Neutrophil (primary cell): ENCODE results near the gene C6orf58.
"Not testable (repeated sequence)": the region's sequence is repeated elsewhere in the genome, so short reads cannot be mapped to it uniquely, and the experiment has no call there.

Experiments used
- H3K27ac ChIP-seq: fragments of 200-600 bp; sonication (generic); 2 replicates; pipeline ENCODE4 v1.5.1; 2016; ENCODE audit warnings: mild to moderate bottlenecking, moderate library complexity
- H3K27me3 ChIP-seq: fragments of 200-600 bp; sonication (generic); 2 replicates; pipeline ENCODE4 v1.6.0; 2016; ENCODE audit warnings: mild to moderate bottlenecking
- H3K36me3 ChIP-seq: fragments of 200-600 bp; sonication (generic); 2 replicates; pipeline ENCODE4 v1.5.1; 2017
- H3K4me1 ChIP-seq, 2 experiments: fragments of 200-600 bp in 1 of 2; sonication (generic) in 1 of 2; 1 replicate in 1 of 2; 2 replicates in 1 of 2; pipeline versions ENCODE4 v1.5.1 to v1.6.1; 2013 to 2016; ENCODE audit warnings: low read depth in 1 of 2, low read length in 1 of 2, mild to moderate bottlenecking in 1 of 2, moderate library complexity in 1 of 2; ENCODE audit not compliant: control insufficient read depth in 1 of 2, insufficient read depth in 1 of 2
- H3K4me3 ChIP-seq, 2 experiments: fragments of 200-600 bp in 1 of 2; sonication (generic) in 1 of 2; 1 replicate in 1 of 2; 2 replicates in 1 of 2; pipeline ENCODE4 v1.5.1; 2013 to 2016; ENCODE audit warnings: low read depth in 1 of 2, low read length in 1 of 2, mild to moderate bottlenecking in 1 of 2, moderate library complexity in 1 of 2
- H3K9me3 ChIP-seq: fragments of 200-600 bp; sonication (generic); 2 replicates; pipeline ENCODE4 v1.5.1; 2016
- TF ChIP-seq, protein P1 (sequence below): fragments of 200-600 bp; sonication (generic); IDR thresholded peaks from 2 replicates; pipeline ENCODE4 v1.5.1; 2016; ENCODE audit warnings: antibody characterized with exemption

Gene C6orf58

DNA sequence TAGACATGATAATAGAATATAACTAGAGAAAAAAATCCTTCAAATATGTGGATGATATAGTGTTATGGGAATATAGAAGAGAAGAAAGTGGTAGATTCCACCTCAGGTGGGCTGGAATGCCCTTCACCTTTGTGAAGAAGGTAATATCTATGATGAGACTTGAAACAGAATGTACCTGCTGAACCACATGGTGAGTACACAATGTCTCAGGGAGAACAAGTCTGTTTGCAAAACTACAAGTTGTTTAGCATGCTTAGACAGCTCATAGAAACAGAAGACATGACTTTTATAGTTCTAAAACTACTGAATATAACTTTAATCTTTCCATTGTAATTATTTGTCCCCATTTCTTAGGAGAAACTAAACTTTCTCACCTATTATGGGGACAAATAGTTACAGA, 12.2 kb downstream of the C6orf58 start:
- Histone ChIP-seq H3K27ac (no peak overlapping the region), H3K4me1 (no peaks in the 10 kb centered on the region), H3K9me3 (no peaks in the 10 kb centered on the region), H3K36me3 (no peaks in the 10 kb centered on the region), H3K27me3 (no peaks in the 10 kb centered on the region), H3K4me3 (no peak overlapping the region)
- TF ChIP-seq, protein P1, sequence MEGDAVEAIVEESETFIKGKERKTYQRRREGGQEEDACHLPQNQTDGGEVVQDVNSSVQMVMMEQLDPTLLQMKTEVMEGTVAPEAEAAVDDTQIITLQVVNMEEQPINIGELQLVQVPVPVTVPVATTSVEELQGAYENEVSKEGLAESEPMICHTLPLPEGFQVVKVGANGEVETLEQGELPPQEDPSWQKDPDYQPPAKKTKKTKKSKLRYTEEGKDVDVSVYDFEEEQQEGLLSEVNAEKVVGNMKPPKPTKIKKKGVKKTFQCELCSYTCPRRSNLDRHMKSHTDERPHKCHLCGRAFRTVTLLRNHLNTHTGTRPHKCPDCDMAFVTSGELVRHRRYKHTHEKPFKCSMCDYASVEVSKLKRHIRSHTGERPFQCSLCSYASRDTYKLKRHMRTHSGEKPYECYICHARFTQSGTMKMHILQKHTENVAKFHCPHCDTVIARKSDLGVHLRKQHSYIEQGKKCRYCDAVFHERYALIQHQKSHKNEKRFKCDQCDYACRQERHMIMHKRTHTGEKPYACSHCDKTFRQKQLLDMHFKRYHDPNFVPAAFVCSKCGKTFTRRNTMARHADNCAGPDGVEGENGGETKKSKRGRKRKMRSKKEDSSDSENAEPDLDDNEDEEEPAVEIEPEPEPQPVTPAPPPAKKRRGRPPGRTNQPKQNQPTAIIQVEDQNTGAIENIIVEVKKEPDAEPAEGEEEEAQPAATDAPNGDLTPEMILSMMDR: no peak

DNA sequence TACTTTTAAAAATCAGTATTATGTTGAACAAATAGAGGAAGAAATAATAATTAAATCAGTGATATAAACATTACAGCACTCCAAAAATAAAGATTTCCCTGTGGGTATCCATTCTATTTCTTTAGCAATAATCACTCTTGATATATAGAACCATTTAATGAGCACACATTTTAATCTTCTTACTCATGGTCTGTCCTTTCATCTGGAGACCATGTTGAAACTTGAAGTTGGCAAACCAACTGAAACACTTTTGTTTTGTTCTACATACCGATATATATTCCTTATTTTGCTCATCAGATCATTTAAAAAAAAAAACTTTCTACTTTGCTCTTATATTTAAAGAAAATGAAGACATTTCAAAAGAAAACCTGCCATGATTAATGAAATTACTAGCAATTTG, 13.4 kb downstream of the C6orf58 start:
- no peak overlapping the region for H3K27ac ChIP-seq
- no peaks in the 10 kb centered on the region for H3K36me3 ChIP-seq
- no peaks in the 10 kb centered on the region for H3K4me1 ChIP-seq
- H3K4me3 ChIP-seq: no peak overlapping the region
- no peaks in the 10 kb centered on the region for H3K9me3 ChIP-seq
- TF ChIP-seq, protein P1: no peak
- H3K27me3 ChIP-seq: no peaks in the 10 kb centered on the region

DNA sequence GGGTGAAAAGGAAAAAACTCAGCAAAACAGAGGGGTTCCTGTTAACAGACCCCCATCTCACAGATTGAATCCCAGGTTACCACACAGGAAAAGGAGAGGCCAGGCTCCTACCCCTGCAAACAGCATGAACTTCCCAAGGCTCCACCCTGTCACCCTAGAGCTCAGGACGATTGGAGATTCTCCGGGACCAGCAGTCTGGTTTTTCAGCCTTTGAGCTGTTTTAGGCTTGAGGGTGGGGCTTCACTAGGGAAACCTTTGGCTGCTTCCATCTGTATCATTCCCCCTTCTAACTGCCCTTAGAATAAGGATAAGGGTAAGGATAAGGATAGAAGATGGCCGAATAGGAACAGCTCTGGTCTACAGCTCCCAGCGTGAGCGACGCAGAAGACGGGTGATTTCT, 16.0 kb downstream of the C6orf58 start:
- TF ChIP-seq, protein P1: no peak
- Histone ChIP-seq H3K27ac (no peak overlapping the region), H3K4me1 (no peaks in the 10 kb centered on the region), H3K27me3 (no peaks in the 10 kb centered on the region), H3K36me3 (no peaks in the 10 kb centered on the region), H3K4me3 (no peak overlapping the region), H3K9me3 (no peaks in the 10 kb centered on the region)

DNA sequence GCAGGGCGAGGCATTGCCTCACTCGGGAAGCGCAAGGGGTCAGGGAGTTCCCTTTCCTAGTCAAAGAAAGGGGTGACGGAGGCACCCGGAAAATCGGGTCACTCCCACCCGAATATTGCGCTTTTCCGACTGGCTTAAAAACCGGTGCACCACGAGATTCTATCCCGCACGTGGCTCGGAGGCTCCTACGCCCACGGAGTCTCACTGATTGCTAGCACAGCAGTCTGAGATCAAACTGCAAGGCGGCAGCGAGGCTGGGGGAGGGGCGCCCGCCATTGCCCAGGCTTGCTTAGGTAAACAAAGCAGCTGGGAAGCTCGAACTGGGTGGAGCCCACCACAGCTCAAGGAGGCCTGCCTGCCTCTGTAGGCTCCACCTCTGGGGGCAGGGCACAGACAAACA, 16.5 kb downstream of the C6orf58 start:
- H3K27ac ChIP-seq, H3K36me3 ChIP-seq, H3K4me3 ChIP-seq: not testable (repeated sequence)

DNA sequence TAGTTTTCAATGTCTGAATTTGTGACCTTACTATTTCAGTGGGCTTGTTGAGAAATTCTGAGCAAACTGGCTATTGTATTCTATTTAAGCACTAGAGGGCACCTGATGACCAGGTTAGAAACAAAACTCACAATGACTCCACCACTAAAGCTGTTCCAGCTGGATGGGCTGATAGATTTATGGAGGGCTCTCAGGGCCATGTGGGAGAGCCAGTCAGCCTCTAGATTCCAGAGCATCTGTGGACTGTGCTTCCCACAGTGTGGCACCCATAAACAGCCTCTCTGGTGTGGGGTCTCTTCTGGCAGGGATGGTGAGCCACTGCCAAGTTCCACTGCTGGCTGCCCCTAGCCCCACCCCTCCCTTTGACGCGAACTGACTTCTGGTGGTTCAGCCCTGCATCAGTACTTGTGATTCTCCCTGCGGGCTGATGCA, 29.2 kb downstream of the C6orf58 start:
- H3K4me3 ChIP-seq: no peak overlapping the region
- H3K4me1 ChIP-seq: no peaks in the 10 kb centered on the region
- no peaks in the 10 kb centered on the region for H3K9me3 ChIP-seq
- no peaks in the 10 kb centered on the region for H3K27me3 ChIP-seq
- no peak overlapping the region for H3K27ac ChIP-seq
- H3K36me3 ChIP-seq: no peaks in the 10 kb centered on the region
- TF ChIP-seq, protein P1: no peak

More for the DNA sequence above, 16.5 kb downstream of the C6orf58 start:
- not testable (repeated sequence) for H3K27me3 ChIP-seq, H3K4me1 ChIP-seq, H3K9me3 ChIP-seq

DNA sequence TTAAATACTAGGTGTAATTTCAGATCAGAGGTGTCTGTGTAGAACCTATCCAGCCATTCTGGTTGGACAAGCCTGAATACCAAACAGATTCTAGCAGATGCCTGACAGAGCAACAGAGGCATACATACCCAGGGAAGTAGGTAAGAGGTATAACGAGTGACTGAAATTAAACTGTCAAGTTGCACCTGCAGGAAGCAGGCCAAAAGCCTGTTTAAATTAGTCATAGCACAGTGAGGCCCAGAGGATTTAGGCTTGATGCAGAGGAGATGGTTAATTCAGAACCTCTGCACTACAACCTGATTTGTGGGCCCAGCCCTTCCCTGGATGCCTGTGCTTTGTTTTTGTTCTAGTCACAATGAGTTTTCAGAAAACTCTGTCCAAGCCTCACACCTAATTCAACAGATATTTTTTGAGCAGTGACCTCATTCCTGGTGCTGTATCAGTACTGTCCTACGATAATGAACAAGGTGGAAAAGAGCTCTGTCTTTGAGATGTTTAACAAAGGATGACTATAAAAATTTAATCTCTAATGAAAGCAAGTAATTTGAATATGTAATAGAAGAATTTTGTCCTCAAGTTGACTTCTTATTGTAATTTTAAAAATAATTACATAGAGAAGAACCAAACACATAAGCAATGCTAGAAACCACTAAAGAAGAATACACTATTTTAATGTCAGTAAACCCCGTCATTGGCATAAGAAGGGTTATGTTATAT, 31.7 kb downstream of the C6orf58 start:
- H3K4me1 ChIP-seq: no peaks in the 10 kb centered on the region
- no peak overlapping the region for H3K27ac ChIP-seq
- no peak overlapping the region for H3K4me3 ChIP-seq
- TF ChIP-seq, protein P1: no peak
- no peaks in the 10 kb centered on the region for H3K27me3 ChIP-seq
- no peaks in the 10 kb centered on the region for H3K36me3 ChIP-seq
- H3K9me3 ChIP-seq: no peaks in the 10 kb centered on the region
